Measurements from ENCODE around the gene NF1.

DNA sequence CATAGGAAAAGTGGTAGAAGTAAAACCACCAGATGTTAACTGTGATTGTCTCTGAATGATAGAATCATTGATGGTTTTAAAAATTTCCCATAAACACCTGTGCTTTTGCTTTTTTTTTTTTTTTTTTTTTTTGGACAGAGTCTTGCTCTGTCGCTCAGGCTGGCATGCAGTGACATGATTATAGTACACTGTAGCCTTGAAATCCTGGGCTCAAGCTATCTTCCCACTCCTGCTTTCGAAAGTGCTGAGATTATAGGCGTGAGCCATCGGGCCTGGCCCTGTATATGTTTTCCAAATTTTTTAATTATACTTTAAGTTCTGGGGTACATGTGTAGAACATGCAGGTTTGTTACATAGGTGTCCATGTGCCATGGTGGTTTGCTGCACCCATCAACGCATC, 80.5 kb downstream of the NF1 start:
- TF ChIP-seq, protein P1, sequence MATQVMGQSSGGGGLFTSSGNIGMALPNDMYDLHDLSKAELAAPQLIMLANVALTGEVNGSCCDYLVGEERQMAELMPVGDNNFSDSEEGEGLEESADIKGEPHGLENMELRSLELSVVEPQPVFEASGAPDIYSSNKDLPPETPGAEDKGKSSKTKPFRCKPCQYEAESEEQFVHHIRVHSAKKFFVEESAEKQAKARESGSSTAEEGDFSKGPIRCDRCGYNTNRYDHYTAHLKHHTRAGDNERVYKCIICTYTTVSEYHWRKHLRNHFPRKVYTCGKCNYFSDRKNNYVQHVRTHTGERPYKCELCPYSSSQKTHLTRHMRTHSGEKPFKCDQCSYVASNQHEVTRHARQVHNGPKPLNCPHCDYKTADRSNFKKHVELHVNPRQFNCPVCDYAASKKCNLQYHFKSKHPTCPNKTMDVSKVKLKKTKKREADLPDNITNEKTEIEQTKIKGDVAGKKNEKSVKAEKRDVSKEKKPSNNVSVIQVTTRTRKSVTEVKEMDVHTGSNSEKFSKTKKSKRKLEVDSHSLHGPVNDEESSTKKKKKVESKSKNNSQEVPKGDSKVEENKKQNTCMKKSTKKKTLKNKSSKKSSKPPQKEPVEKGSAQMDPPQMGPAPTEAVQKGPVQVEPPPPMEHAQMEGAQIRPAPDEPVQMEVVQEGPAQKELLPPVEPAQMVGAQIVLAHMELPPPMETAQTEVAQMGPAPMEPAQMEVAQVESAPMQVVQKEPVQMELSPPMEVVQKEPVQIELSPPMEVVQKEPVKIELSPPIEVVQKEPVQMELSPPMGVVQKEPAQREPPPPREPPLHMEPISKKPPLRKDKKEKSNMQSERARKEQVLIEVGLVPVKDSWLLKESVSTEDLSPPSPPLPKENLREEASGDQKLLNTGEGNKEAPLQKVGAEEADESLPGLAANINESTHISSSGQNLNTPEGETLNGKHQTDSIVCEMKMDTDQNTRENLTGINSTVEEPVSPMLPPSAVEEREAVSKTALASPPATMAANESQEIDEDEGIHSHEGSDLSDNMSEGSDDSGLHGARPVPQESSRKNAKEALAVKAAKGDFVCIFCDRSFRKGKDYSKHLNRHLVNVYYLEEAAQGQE (IDR thresholded peaks at IDR 0.05): no peak
- TF ChIP-seq RAD21 (conservative IDR thresholded peaks at IDR 0.05 in 1 of 2, IDR thresholded peaks at IDR 0.05 in 1 of 2) (no peak), EP300 (IDR thresholded peaks at IDR 0.05) (no peak)
